Small intestine (tissue), 7 donors: ENCODE results near the gene KDELR1. TPM values are rescaled to one million over a fixed set of nuclear protein-coding genes. Genes with fewer than 3 reads are reported as not detected.

ENCODE experiments used
- DNase-seq, 2 donors: peaks; one replicate each; pipeline versions ENCODE4 v3.0.0 to v3.0.0-alpha.2; 2013
- FAIRE-seq: peaks from 2 replicates; lab custom pipeline; 2012; peaks lifted over from hg19 to GRCh38; lab: Jason Lieb, UNC
- H3K27ac ChIP-seq, 3 donors: one replicate each; pipeline ENCODE4 v1.5.1; 2013; ENCODE audit warnings: low read length in 2 of 3, mild to moderate bottlenecking in 2 of 3, control low read depth in 1 of 3, inconsistent platforms in 1 of 3, low read depth in 1 of 3, moderate library complexity in 1 of 3
- H3K27me3 ChIP-seq, 3 donors: one replicate each; pipeline ENCODE4 v1.6.1; 2013; ENCODE audit warnings: low read length in 3 of 3, inconsistent platforms in 1 of 3; ENCODE audit not compliant: control insufficient read depth in 3 of 3, insufficient read depth in 3 of 3
- H3K36me3 ChIP-seq, 3 donors: one replicate each; pipeline ENCODE4 v1.6.1; 2013; ENCODE audit warnings: low read length in 3 of 3, inconsistent platforms in 1 of 3, low read depth in 1 of 3, mild to moderate bottlenecking in 1 of 3, moderate library complexity in 1 of 3; ENCODE audit not compliant: control insufficient read depth in 3 of 3, insufficient read depth in 2 of 3
- H3K4me1 ChIP-seq, 3 donors: one replicate each; pipeline ENCODE4 v1.6.1; 2013; ENCODE audit warnings: low read length in 2 of 3, inconsistent platforms in 1 of 3, low read depth in 1 of 3, mild to moderate bottlenecking in 1 of 3, moderate library complexity in 1 of 3; ENCODE audit not compliant: control insufficient read depth in 3 of 3, insufficient read depth in 2 of 3
- H3K4me3 ChIP-seq, 3 donors: one replicate each; pipeline ENCODE4 v1.5.1; 2013; ENCODE audit warnings: low read length in 3 of 3, control low read depth in 1 of 3, inconsistent platforms in 1 of 3, low read depth in 1 of 3, mild to moderate bottlenecking in 1 of 3, moderate library complexity in 1 of 3
- H3K9me3 ChIP-seq, 2 donors: one replicate each; pipeline ENCODE4 v1.6.1; 2013; ENCODE audit warnings: low read depth in 1 of 2, low read length in 1 of 2; ENCODE audit not compliant: control insufficient read depth in 2 of 2, insufficient read depth in 1 of 2
- WGBS, 3 donors: extraction: QIAGEN DNeasy Blood & Tissue Kit; methylation state at CpG; one replicate each; pipeline ENCODE4 v1.1.7; 2013; 5-methylcytosine and 5-hydroxymethylcytosine counted together
- polyA plus RNA-seq, 4 donors: library from polyadenylated mRNA; stranded (reverse) in 3 of 4; unstranded in 1 of 4; fragments of 200-250 nt in 3 of 4; fragments of 120-200 nt in 1 of 4; gene quantifications; one replicate each; pipeline versions ENCODE4 v1.2.1 to v1.2.3, GENCODE V29; 2013
- donor health status: healthy with polysubstance abuse.
- donor health status: control.
- donor health status: control.
- donor health status: Bipolar disorder and iron deficiency.
- donor health status: healthy.

Gene KDELR1
- polyA plus RNA-seq, 4 donors, result 95.4 to 288 (median 166) TPM

DNA sequence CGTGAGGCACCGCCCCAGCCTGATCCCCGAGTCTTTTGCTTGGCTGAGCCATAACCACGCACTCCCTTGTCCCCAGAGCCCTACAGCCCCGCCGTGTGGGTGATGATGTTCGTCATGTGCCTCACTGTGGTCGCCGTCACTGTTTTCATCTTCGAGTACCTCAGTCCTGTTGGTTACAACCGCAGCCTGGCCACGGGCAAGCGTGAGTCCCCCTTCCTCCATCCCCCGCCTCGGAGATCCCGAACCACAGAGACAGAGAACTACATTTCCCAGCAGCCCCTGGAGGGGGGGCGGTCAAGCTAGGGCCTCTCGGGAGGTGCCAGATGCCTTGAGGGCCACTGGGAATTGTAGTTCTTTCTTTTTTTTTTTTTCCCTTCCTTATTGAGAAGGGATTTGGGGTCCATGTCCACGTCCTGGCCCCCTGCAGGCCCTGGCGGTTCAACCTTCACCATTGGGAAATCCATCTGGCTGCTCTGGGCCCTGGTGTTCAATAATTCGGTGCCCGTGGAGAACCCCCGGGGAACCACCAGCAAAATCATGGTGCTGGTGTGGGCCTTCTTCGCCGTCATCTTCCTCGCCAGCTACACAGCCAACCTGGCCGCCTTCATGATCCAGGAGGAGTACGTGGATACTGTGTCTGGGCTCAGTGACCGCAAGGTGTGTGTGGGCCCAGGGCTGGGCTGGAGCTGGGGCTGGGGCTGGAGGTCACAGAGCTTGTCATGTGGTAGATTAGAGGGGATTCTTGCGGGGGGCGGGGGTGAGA lies 28.0 kb upstream of the KDELR1 start:
- Histone ChIP-seq H3K36me3 (no peaks in the 10 kb centered on the region), H3K27ac (no peak overlapping the region), H3K4me3 (no peak overlapping the region), H3K27me3 (peaks cover 0 to 16% (median 0%) of the 10 kb centered on the region in 3 donors), H3K4me1 (peaks cover 0 to 13% (median 0%) of the 10 kb centered on the region in 3 donors), H3K9me3 (peaks cover 0 to 3% of the 10 kb centered on the region in 2 donors)
- WGBS, 3 donors, result 65 to 81% (median 69%) methylated on average over 29 to 31 of the region's 31 CpGs
- FAIRE-seq, result no peak
- DNase-seq, result peak; percentile 40 to 59

GRCh38 chr19:48418317-48419064 lies 27.1 kb upstream of the KDELR1 start:
- 77 to 79% (median 77%) methylated on average over 6 of the region's 6 CpGs for WGBS, 3 donors
- peaks cover 0 to 13% (median 0%) of the 10 kb centered on the region in 3 donors for H3K4me1 ChIP-seq
- no peaks in the 10 kb centered on the region for H3K36me3 ChIP-seq
- FAIRE-seq, result no peak
- peaks cover 0 to 23% (median 0%) of the 10 kb centered on the region in 3 donors for H3K27me3 ChIP-seq
- H3K4me3 ChIP-seq, result no peak overlapping the region
- DNase-seq, result no peak
- H3K27ac ChIP-seq, result no peak overlapping the region
- peaks cover 0 to 3% of the 10 kb centered on the region in 2 donors for H3K9me3 ChIP-seq

DNA sequence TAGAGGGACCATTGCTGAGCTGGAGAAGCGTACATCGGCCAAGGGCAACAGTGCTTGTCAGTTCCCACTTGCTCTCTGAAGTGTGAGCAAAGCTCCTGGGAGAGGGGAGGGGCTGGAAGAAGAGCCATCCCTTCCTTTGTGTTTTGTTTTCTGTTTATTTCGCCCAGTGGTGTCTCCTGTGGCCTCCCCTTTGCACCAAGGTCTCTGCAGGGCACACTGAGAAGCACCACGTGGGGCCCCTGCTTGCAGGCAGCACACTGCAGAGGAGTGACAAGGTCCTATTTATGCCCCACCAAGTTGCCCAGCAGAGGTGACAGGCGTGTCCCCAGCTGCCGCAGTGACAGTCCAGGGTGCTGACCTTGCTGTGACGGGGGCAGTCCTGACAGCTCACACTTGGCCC lies 26.1 kb upstream of the KDELR1 start:
- Histone ChIP-seq H3K4me3 (no peak overlapping the region), H3K27me3 (peaks cover 0 to 23% (median 0%) of the 10 kb centered on the region in 3 donors), H3K27ac (no peak overlapping the region), H3K9me3 (peaks cover 0 to 3% of the 10 kb centered on the region in 2 donors), H3K4me1 (peaks cover 0 to 13% (median 0%) of the 10 kb centered on the region in 3 donors), H3K36me3 (no peaks in the 10 kb centered on the region)
- FAIRE-seq (no peak), DNase-seq (no peak)
- 49 to 67% (median 56%) methylated on average over 7 of the region's 7 CpGs for WGBS, 3 donors

DNA sequence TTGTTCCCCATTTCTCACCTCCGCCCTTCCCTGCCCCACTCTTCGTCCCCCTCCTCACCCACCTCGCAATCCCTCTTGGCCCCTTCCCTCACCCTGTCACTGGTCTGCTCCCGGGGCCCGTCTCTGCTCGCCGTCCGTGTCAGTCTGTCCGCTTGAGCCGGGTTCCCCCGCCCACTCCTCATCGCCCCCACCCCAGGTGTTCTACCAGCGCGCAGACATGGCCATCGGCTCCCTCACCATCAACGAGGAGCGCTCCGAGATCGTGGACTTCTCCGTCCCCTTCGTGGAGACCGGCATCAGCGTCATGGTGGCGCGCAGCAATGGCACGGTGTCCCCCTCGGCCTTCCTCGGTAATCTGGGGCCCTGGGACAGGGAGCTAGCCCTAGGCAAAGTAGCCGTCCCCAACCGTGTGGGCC lies 24.5 kb upstream of the KDELR1 start:
- Histone ChIP-seq H3K27me3 (peaks cover 0 to 23% (median 0%) of the 10 kb centered on the region in 3 donors), H3K4me3 (peak overlapping the region in 1 of 3 donors; percentile 21), H3K27ac (no peak overlapping the region), H3K36me3 (no peaks in the 10 kb centered on the region), H3K9me3 (peaks cover 0 to 3% of the 10 kb centered on the region in 2 donors), H3K4me1 (peaks cover 0 to 13% (median 0%) of the 10 kb centered on the region in 3 donors)
- DNase-seq (no peak), FAIRE-seq (no peak)
- WGBS, 3 donors, result 29 to 42% (median 37%) methylated on average over 28 to 30 of the region's 30 CpGs

GRCh38 chr19:48415395-48415794 lies 24.0 kb upstream of the KDELR1 start:
- Histone ChIP-seq H3K4me1 (peaks cover 0 to 13% (median 0%) of the 10 kb centered on the region in 3 donors), H3K27ac (no peak overlapping the region), H3K27me3 (peaks cover 0 to 23% (median 0%) of the 10 kb centered on the region in 3 donors), H3K36me3 (no peaks in the 10 kb centered on the region), H3K9me3 (peaks cover 0 to 3% of the 10 kb centered on the region in 2 donors), H3K4me3 (peak overlapping the region in 2 of 3 donors; percentile 21 to 23)
- DNase-seq (peak; percentile 88 to 95), FAIRE-seq (no peak)
- 1 to 7% (median 3%) methylated on average over 8 to 14 of the region's 14 CpGs for WGBS, 3 donors

DNA sequence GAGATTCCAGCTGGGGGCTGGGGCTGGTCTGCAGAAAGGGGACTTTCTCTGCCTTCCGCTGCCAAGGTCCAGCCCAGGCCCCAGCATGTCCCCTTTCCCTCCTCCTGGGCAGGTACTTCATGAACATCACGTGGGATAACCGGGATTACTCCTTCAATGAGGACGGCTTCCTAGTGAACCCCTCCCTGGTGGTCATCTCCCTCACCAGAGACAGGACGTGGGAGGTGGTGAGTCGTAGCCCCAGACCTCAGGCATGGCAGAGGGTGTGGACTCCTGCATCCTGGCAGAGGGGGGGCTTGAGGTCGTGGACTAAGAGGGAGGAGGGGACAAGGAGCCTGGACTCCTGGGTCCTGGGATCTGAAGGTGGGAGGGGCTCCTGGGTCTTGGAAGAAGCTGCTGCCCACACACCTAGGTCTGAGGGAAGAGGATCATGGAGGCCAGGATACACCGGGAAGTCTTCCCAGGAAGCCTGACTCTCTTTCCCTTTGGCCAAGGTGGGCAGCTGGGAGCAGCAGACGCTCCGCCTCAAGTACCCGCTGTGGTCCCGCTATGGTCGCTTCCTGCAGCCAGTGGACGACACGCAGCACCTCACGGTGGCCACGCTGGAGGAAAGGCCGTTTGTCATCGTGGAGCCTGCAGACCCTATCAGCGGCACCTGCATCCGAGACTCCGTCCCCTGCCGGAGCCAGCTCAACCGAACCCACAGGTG lies 22.7 kb upstream of the KDELR1 start:
- Histone ChIP-seq H3K4me3 (peak overlapping the region in 1 of 3 donors; percentile 23), H3K36me3 (no peaks in the 10 kb centered on the region), H3K4me1 (peaks cover 0 to 13% (median 0%) of the 10 kb centered on the region in 3 donors), H3K27ac (no peak overlapping the region), H3K27me3 (peaks cover 0 to 23% (median 0%) of the 10 kb centered on the region in 3 donors), H3K9me3 (peaks cover 0 to 3% of the 10 kb centered on the region in 2 donors)
- WGBS, 3 donors, result 40 to 52% (median 45%) methylated on average over 20 to 24 of the region's 24 CpGs
- FAIRE-seq, result no peak
- DNase-seq, result no peak

DNA sequence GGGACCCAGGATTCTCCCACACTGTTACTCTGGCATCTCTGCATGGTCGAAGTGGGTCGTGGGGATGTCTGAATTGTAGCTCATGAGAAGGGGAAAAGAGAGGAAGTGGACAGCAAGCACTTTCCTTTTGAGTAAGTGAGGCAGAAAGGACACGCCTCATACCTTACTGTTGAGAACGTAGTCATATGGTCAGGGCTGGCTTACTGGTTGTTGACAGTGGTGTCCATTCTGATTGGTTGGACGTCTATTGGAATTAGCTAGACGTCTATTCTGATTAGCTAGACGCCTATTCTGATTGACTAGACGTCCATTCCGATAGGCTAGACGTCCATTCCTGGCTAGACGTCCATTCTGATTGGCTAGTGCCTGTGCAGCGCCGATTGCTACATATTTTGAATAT lies 14.5 kb upstream of the KDELR1 start:
- H3K27ac ChIP-seq, result no peak overlapping the region
- DNase-seq (no peak), FAIRE-seq (no peak)
- no peaks in the 10 kb centered on the region for H3K36me3 ChIP-seq
- H3K27me3 ChIP-seq, result peaks cover 0 to 13% (median 0%) of the 10 kb centered on the region in 3 donors
- H3K4me3 ChIP-seq, result no peak overlapping the region
- 77 to 82% (median 79%) methylated on average over 13 of the region's 13 CpGs for WGBS, 3 donors
- H3K9me3 ChIP-seq, result peaks cover 0 to 7% of the 10 kb centered on the region in 2 donors
- no peaks in the 10 kb centered on the region for H3K4me1 ChIP-seq
